PC-9 (cell line): ENCODE data around the gene TAMALIN. TPM values are rescaled to one million over a fixed set of nuclear protein-coding genes. Genes with fewer than 3 reads are reported as not detected.

Source experiments
- BruUV-seq: library from RNA; stranded (reverse); fragments of 400-500 nt; replicated peaks from 2 replicates; lab custom pipeline; 2021; lab: Mats Ljungman, UMichigan
- CTCF ChIA-PET: fragments of 300-600 bp; sonication (Branson Sonifier 250); formaldehyde crosslinking; loops from one replicate; lab custom pipeline; 2022; ENCODE audit warnings: antibody characterized with exemption; lab: Charles Lee
- POLR2A ChIA-PET: fragments of 300-600 bp; sonication (Branson Sonifier 250); formaldehyde crosslinking; loops from one replicate; lab custom pipeline; 2022; ENCODE audit warnings: antibody characterized with exemption; ENCODE audit not compliant: unreplicated experiment; lab: Charles Lee
- DNase-seq, 2 experiments: peaks; one replicate each; pipeline versions ENCODE4 v3.0.0 to v3.0.0-alpha.2; 2015 to 2022; ENCODE audit warnings: mixed read lengths in 1 of 2
- H2AFZ ChIP-seq: fragments of 200-600 bp; sonication (generic); 2 replicates; pipeline ENCODE4 v1.8.1; 2017; ENCODE audit warnings: antibody characterized with exemption
- H3F3A ChIP-seq: fragments of 200-600 bp; sonication (generic); 2 replicates; pipeline ENCODE4 v1.8.1; 2017; ENCODE audit warnings: antibody characterized with exemption, mild to moderate bottlenecking, low read depth; ENCODE audit not compliant: insufficient read depth
- H3K27ac ChIP-seq: fragments of 200-600 bp; sonication (generic); 2 replicates; pipeline ENCODE4 v1.6.1; 2016; ENCODE audit warnings: mixed run types
- H3K27me3 ChIP-seq: fragments of 200-600 bp; sonication (generic); 2 replicates; pipeline ENCODE4 v1.6.1; 2016; ENCODE audit warnings: low read depth, mixed run types; ENCODE audit not compliant: insufficient read depth
- H3K36me3 ChIP-seq: fragments of 200-600 bp; sonication (generic); 2 replicates; pipeline ENCODE4 v1.6.1; 2016; ENCODE audit warnings: low read depth, mixed run types
- H3K4me1 ChIP-seq: fragments of 200-600 bp; sonication (generic); replicated peaks from 2 replicates; pipeline ENCODE4 v1.6.1; 2016; ENCODE audit warnings: mixed run types; ENCODE audit not compliant: insufficient read depth
- H3K4me2 ChIP-seq: fragments of 200-600 bp; sonication (generic); 2 replicates; pipeline ENCODE4 v1.6.1; 2017; ENCODE audit warnings: mixed run types
- H3K4me3 ChIP-seq: fragments of 200-600 bp; sonication (generic); 2 replicates; pipeline ENCODE4 v1.6.1; 2016; ENCODE audit warnings: mixed run types
- H3K79me2 ChIP-seq: fragments of 200-600 bp; sonication (generic); 2 replicates; pipeline ENCODE4 v1.6.1; 2017; ENCODE audit warnings: low read depth, mixed run types
- H3K9me2 ChIP-seq: fragments of 200-600 bp; sonication (generic); 2 replicates; pipeline ENCODE4 v1.8.1; 2017; ENCODE audit warnings: mild to moderate bottlenecking; ENCODE audit not compliant: insufficient read depth
- H3K9me3 ChIP-seq: fragments of 200-600 bp; sonication (generic); 2 replicates; pipeline ENCODE4 v1.8.1; 2016; ENCODE audit warnings: low read depth; ENCODE audit not compliant: insufficient read depth
- H4K20me1 ChIP-seq: fragments of 200-600 bp; sonication (generic); 2 replicates; pipeline ENCODE4 v1.8.1; 2017; ENCODE audit not compliant: insufficient read depth
- CTCF ChIP-seq: fragments of 200-600 bp; sonication (generic); conservative IDR thresholded peaks from 2 replicates; pipeline ENCODE4 v1.6.1; 2017; ENCODE audit warnings: mixed run types, antibody characterized with exemption, mild to moderate bottlenecking, moderate library complexity
- EZH2 ChIP-seq: fragments of 200-600 bp; sonication (generic); IDR thresholded peaks from 2 replicates; pipeline ENCODE4 v1.8.0; 2017; ENCODE audit warnings: antibody characterized with exemption, low read depth
- intact Hi-C: fragments of 100-400 bp; cut with micrococcal nuclease; formaldehyde crosslinking; loops from one replicate; pipeline ENCODE4 v1.10.0; 2022; ENCODE audit not compliant: unreplicated experiment
- total RNA-seq: library from RNA; stranded (reverse); gene quantifications from 2 replicates; pipeline ENCODE4 v1.2.3, GENCODE V29; 2021

TAMALIN gene
- total RNA-seq, 1 experiment from 2014 or later, result not detected

- H4K20me1 ChIP-seq, result no peaks in the 10 kb centered on the region
- no peak overlapping the region for H3K4me3 ChIP-seq
- no TSS peak for BruUV-seq
- H3K27ac ChIP-seq, result no peak overlapping the region
- no peaks in the 10 kb centered on the region for H3K27me3 ChIP-seq
- no peaks in the 10 kb centered on the region for H3K79me2 ChIP-seq
- no peak overlapping the region for H2AFZ ChIP-seq
- POLR2A ChIA-PET, result no interaction called here
- no peaks in the 10 kb centered on the region for H3K36me3 ChIP-seq
- no peaks in the 10 kb centered on the region for H3F3A ChIP-seq
- intact Hi-C loops, result no loop called here
- TF ChIP-seq EZH2 (no peak), CTCF (no peak)
- H3K4me1 ChIP-seq, result no peaks in the 10 kb centered on the region
- CTCF ChIA-PET, result interaction anchor here (0.5 kb wide), 1 partner anchor 71 kb away, joined by 3 read pairs; no protein-coding TSS in a partner anchor
- DNase-seq, result no peak
- no peaks in the 10 kb centered on the region for H3K9me3 ChIP-seq
- no peak overlapping the region for H3K4me2 ChIP-seq
- no peaks in the 10 kb centered on the region for H3K9me2 ChIP-seq
These were observed 9.6 kb upstream of the TAMALIN start for GRCh38 chr12:51997136-51997535.

- Histone ChIP-seq H3K27ac (no peak overlapping the region), H3K36me3 (no peaks in the 10 kb centered on the region), H3K4me3 (no peak overlapping the region), H3K9me3 (no peaks in the 10 kb centered on the region), H4K20me1 (no peaks in the 10 kb centered on the region), H3K4me1 (no peaks in the 10 kb centered on the region), H3K27me3 (no peaks in the 10 kb centered on the region), H3K4me2 (no peak overlapping the region), H3K79me2 (no peaks in the 10 kb centered on the region), H2AFZ (no peak overlapping the region), H3K9me2 (no peaks in the 10 kb centered on the region), H3F3A (0 out of 2 replicates have a peak, but pooled peaks cover 4% of the 10 kb centered on the region)
- TF ChIP-seq EZH2 (no peak), CTCF (no peak)
- CTCF ChIA-PET, result interaction anchor here (1.9 to 2.6 kb wide), 3 partner anchors 17 to 22 kb away, joined by 18 to 25 read pairs (median 19); no protein-coding TSS in a partner anchor
- intact Hi-C loops, result loop anchor here (5.0 kb wide), 1 partner anchor 119 kb away; no protein-coding TSS in a partner anchor
- POLR2A ChIA-PET, result no interaction called here
- DNase-seq, result no peak
- no TSS peak for BruUV-seq
These were observed 3.7 kb upstream of the TAMALIN start for GRCh38 chr12:52003016-52003550.

DNA sequence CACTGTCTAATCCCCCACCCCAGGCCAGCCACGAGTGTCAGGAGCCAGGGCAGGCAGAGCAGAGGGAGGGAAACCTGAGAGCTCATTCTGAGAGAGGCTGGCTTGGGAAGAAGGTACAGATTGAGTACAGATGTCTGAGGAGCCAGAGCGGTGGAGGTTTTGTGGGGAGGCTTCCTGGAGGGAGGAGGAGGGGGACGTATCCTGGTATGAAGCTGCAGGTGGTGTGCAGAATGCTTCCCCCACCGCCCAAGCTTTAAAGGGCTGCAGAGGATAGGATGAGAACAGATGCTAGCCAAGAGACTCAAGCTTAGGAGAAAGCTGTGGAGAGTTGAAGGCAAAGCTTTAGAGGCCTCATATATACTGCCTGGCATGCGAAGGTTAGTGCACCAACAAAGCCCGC, 3.2 kb upstream of the TAMALIN start:
- BruUV-seq, result no TSS peak
- POLR2A ChIA-PET, result no interaction called here
- TF ChIP-seq EZH2 (no peak), CTCF (no peak)

More for the DNA sequence above, 3.2 kb upstream of the TAMALIN start:
- H3K36me3 ChIP-seq, result no peaks in the 10 kb centered on the region
- H3K9me3 ChIP-seq, result no peaks in the 10 kb centered on the region
- H3K27me3 ChIP-seq, result no peaks in the 10 kb centered on the region
- H3K27ac ChIP-seq, result no peak overlapping the region
- H3K79me2 ChIP-seq, result no peaks in the 10 kb centered on the region
- H3K9me2 ChIP-seq, result no peaks in the 10 kb centered on the region
- no peak overlapping the region for H3K4me2 ChIP-seq
- 0 out of 2 replicates have a peak, but pooled peaks cover 4% of the 10 kb centered on the region for H3F3A ChIP-seq
- H3K4me1 ChIP-seq, result no peaks in the 10 kb centered on the region
- H2AFZ ChIP-seq, result no peak overlapping the region
- H4K20me1 ChIP-seq, result no peaks in the 10 kb centered on the region
- intact Hi-C loops, result loop anchor here (5.0 kb wide), 1 partner anchor 119 kb away; no protein-coding TSS in a partner anchor
- no peak overlapping the region for H3K4me3 ChIP-seq
- CTCF ChIA-PET, result interaction anchor here (1.9 to 2.6 kb wide), 3 partner anchors 17 to 22 kb away, joined by 18 to 25 read pairs (median 19); no protein-coding TSS in a partner anchor
- no peak for DNase-seq
